SK-N-SH (cell line): ENCODE measurements around the gene SIRT2. TPM values are rescaled to one million over a fixed set of nuclear protein-coding genes. Genes with fewer than 3 reads are reported as not detected.

Source experiments
- CTCF ChIA-PET: fragments of 300-600, 350-600 bp; formaldehyde crosslinking; extraction: SDS; loops from one replicate; lab custom pipeline; 2021; lab: Yijun Ruan, JAX
- POLR2A ChIA-PET: fragments of 350-600 bp; sonication (Branson Sonifier 250); formaldehyde crosslinking; extraction: SDS; loops from one replicate; lab custom pipeline; 2020; ENCODE audit warnings: antibody characterized with exemption, inconsistent platforms; lab: Yijun Ruan, JAX
- DNase-seq: peaks from one replicate; pipeline ENCODE4 v3.0.0; 2012
- H2AFZ ChIP-seq: fragments of 200-600 bp; sonication (generic); 2 replicates; pipeline ENCODE4 v1.8.1; 2016; ENCODE audit warnings: antibody characterized with exemption, mild to moderate bottlenecking, low read depth
- H3F3A ChIP-seq: fragments of 200-600 bp; sonication (generic); replicated peaks from 2 replicates; pipeline ENCODE3; 2016; ENCODE audit warnings: antibody characterized with exemption, mild to moderate bottlenecking; ENCODE audit not compliant: insufficient read depth
- H3K27ac ChIP-seq, 2 experiments: fragments of 200-500 bp in 1 of 2; fragments of 200-600 bp in 1 of 2; sonication (Bioruptor generic) in 1 of 2; sonication (generic), shearing (Covaris generic) in 1 of 2; 2 replicates each; pipeline versions ENCODE4 v1.5.1 to v1.6.1; 2014 to 2016; ENCODE audit warnings: low read depth in 2 of 2, inconsistent platforms in 1 of 2, low read length in 1 of 2, mild to moderate bottlenecking in 1 of 2, mixed read lengths in 1 of 2
- H3K27me3 ChIP-seq: fragments of 200-600 bp; sonication (generic), shearing (Covaris generic); 2 replicates; pipeline ENCODE4 v1.6.1; 2016; ENCODE audit warnings: mixed run types; ENCODE audit not compliant: insufficient read depth
- H3K36me3 ChIP-seq, 2 experiments: fragments of 200-500 bp in 1 of 2; fragments of 200-600 bp in 1 of 2; sonication (Bioruptor generic) in 1 of 2; sonication (generic) in 1 of 2; replicated peaks in 1 of 2; 2 replicates each; pipeline versions ENCODE3 to v1.5.1; 2014 to 2016; ENCODE audit warnings: low read length in 1 of 2, mild to moderate bottlenecking in 1 of 2; ENCODE audit not compliant: insufficient read depth in 2 of 2, control insufficient read depth in 1 of 2
- H3K4me1 ChIP-seq, 2 experiments: fragments of 200-500 bp in 1 of 2; fragments of 200-600 bp in 1 of 2; sonication (Bioruptor generic) in 1 of 2; sonication (generic), shearing (Covaris generic) in 1 of 2; 2 replicates each; pipeline versions ENCODE4 v1.5.1 to v1.6.1; 2014 to 2016; ENCODE audit warnings: low read depth in 1 of 2, low read length in 1 of 2, mixed run types in 1 of 2; ENCODE audit not compliant: insufficient read depth in 2 of 2, control insufficient read depth in 1 of 2
- H3K4me2 ChIP-seq: fragments of 200-600 bp; sonication (generic), shearing (Covaris generic); 2 replicates; pipeline ENCODE4 v1.6.1; 2017; ENCODE audit warnings: mixed run types
- H3K4me3 ChIP-seq, 2 experiments: fragments of 200-500 bp in 1 of 2; fragments of 200-600 bp in 1 of 2; sonication (Bioruptor generic) in 1 of 2; sonication (generic), shearing (Covaris generic) in 1 of 2; 2 replicates each; pipeline versions ENCODE4 v1.5.1 to v1.8.1; 2014 to 2016; ENCODE audit warnings: low read depth in 2 of 2, inconsistent platforms in 1 of 2, low read length in 1 of 2, mild to moderate bottlenecking in 1 of 2, mixed read lengths in 1 of 2, moderate library complexity in 1 of 2
- H3K79me2 ChIP-seq: fragments of 200-600 bp; sonication (generic); 2 replicates; pipeline ENCODE4 v1.8.1; 2017; ENCODE audit warnings: mild to moderate bottlenecking; ENCODE audit not compliant: insufficient read depth
- H3K9ac ChIP-seq: fragments of 200-600 bp; sonication (generic); 2 replicates; pipeline ENCODE4 v1.6.1; 2017; ENCODE audit warnings: mixed run types
- H3K9me2 ChIP-seq: fragments of 200-600 bp; sonication (generic); 2 replicates; pipeline ENCODE4 v1.6.1; 2017; ENCODE audit warnings: mixed run types
- H3K9me3 ChIP-seq: fragments of 200-600 bp; sonication (generic); 2 replicates; pipeline ENCODE4 v1.6.1; 2017; ENCODE audit warnings: mixed run types, mild to moderate bottlenecking, moderate library complexity
- H4K20me1 ChIP-seq: fragments of 200-600 bp; sonication (generic); 2 replicates; pipeline ENCODE4 v1.6.1; 2017; ENCODE audit warnings: mild to moderate bottlenecking, mixed run types; ENCODE audit not compliant: insufficient read depth
- CHD2 ChIP-seq: fragments of 150-350 bp; IDR thresholded peaks from 2 replicates; pipeline ENCODE4 v1.6.1; 2018; ENCODE audit warnings: low read length; ENCODE audit not compliant: partially characterized antibody
- ELF1 ChIP-seq: IDR thresholded peaks from 2 replicates; pipeline ENCODE4 v1.4.0; 2012
- EP300 ChIP-seq, 2 experiments: IDR thresholded peaks; 2 replicates each; pipeline versions ENCODE4 v1.4.0 to v1.6.1; 2012; ENCODE audit warnings: borderline replicate concordance in 1 of 2, low read depth in 1 of 2, low read length in 1 of 2
- EZH2phosphoT487 ChIP-seq: fragments of 200-600 bp; sonication (generic); IDR thresholded peaks from 2 replicates; pipeline ENCODE4 v1.6.1; 2017; ENCODE audit warnings: low read depth, mixed run types, mild to moderate bottlenecking, antibody characterized with exemption, moderate library complexity, borderline replicate concordance
- FOSL2 ChIP-seq: IDR thresholded peaks from 2 replicates; pipeline ENCODE4 v1.4.0; 2012; ENCODE audit warnings: low read depth, mild to moderate bottlenecking, moderate library complexity, borderline replicate concordance
- FOXJ3 ChIP-seq: sonication (generic); formaldehyde crosslinking; IDR thresholded peaks from 2 replicates; pipeline ENCODE4 v1.5.1; 2020; ENCODE audit warnings: mild to moderate bottlenecking, missing genetic modification reagents
- GABPA ChIP-seq: IDR thresholded peaks from 2 replicates; pipeline ENCODE4 v1.4.0; 2012; ENCODE audit warnings: low read depth, mild to moderate bottlenecking
- GATA2 ChIP-seq: sonication (generic); formaldehyde crosslinking; IDR thresholded peaks from 2 replicates; pipeline ENCODE4 v1.5.0; 2020; ENCODE audit warnings: mild to moderate bottlenecking, missing genetic modification reagents
- JUND ChIP-seq: IDR thresholded peaks from 2 replicates; pipeline ENCODE4 v1.4.0; 2012
- MEF2A ChIP-seq: IDR thresholded peaks from 2 replicates; pipeline ENCODE4 v1.4.0; 2012; ENCODE audit warnings: low read depth, borderline replicate concordance
- MXI1 ChIP-seq: IDR thresholded peaks from 2 replicates; pipeline ENCODE4 v1.6.1; 2012; ENCODE audit warnings: mild to moderate bottlenecking, low read depth, low read length, improper control_type of control experiment
- RAD21 ChIP-seq: IDR thresholded peaks from 2 replicates; pipeline ENCODE4 v1.6.1; 2012; ENCODE audit warnings: mild to moderate bottlenecking, low read length
- RFX5 ChIP-seq: IDR thresholded peaks from 2 replicates; pipeline ENCODE4 v1.6.1; 2012; ENCODE audit warnings: mild to moderate bottlenecking, improper control_type of control experiment, low read length
- TCF12 ChIP-seq: IDR thresholded peaks from 2 replicates; pipeline ENCODE4 v1.4.0; 2012
- YY1 ChIP-seq: IDR thresholded peaks from 2 replicates; pipeline ENCODE4 v1.4.0; 2012; ENCODE audit warnings: low read depth, mild to moderate bottlenecking
- WGBS: methylation state at CpG from one replicate; pipeline ENCODE4 v1.1.6; 2017; ENCODE audit warnings: low lambda C conversion rate; 5-methylcytosine and 5-hydroxymethylcytosine counted together
- polyA plus RNA-seq, 3 experiments: library from polyadenylated mRNA; depleted of rRNA; stranded (reverse); fragments of >200 nt; gene quantifications; 2 replicates each; pipeline ENCODE4 v1.2.3, GENCODE V29; 2012
- TF ChIP-seq, protein P1 (sequence below): fragments of 200-600 bp; sonication (generic); IDR thresholded peaks from 2 replicates; pipeline ENCODE4 v1.6.1; 2017; ENCODE audit warnings: antibody characterized with exemption, mild to moderate bottlenecking, moderate library complexity
- TF ChIP-seq, protein P2 (sequence below): IDR thresholded peaks from 2 replicates; pipeline ENCODE4 v1.6.1; 2012; ENCODE audit warnings: mild to moderate bottlenecking, low read depth, low read length, moderate library complexity

The SIRT2 gene
- polyA plus RNA-seq, 1 of the 3 experiments (the other 2 are of a cell fraction): 39.3 TPM

DNA sequence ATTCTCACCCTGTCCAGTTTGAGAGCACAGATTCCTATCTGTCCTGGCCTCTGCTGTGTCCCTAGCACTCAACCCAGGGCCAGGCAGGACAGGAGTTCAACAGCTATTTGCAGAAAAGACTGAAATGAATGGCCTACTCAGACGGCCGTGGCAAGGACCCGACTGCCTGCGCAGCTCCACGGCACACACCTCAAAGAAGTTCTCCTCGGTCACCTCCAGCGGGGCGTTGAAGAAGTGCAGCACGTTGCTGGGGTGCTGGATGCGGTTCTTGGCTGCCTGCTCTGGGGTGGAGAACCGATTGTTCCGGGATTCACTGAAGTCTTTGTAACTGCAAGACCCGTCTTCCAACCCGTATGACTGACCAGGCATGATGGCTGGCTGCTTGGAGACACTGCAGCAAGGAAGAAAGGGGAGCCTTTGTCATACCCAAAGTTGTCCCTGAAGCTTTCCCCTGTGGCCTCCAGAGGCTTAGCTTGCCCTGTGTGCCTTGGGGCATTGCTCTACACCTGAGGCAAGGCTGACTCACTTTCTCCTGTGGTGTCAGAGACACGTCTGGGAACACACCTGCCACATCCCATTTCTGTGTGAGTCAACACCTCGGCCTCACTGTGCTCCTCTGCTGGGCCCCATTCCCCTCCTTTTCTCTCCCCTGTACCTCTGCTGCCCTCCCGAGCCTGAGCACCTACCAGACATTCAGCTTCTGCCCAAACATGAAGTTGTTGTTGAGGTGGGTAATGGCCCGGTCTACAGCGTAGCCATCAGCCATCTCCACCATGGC is 61.0 kb downstream of the SIRT2 start:
- 74% methylated on average over 13 of the region's 19 CpGs for WGBS

DNA sequence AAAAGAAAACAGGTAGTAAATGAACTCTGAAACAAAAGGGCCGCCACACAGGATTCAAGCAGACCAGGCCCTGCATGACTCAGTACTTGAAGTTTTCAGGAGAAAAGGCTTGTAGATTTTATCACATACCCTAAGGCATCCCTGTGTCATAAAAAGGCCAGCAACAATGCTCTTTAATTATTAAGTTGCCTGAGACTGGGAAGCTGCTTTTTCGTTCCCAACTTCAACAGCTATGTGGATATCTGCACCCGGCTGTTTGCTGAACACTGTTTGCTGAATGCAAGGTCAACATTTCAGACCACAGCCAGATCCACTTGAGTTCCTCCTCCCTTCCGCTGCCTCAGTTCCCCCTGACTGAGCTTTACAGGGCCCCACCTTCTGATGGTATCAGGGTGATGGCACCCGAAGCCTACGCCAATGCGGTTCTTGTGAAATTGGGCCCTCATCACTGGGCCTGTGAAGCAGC is 61.7 kb downstream of the SIRT2 start:
- H4K20me1 ChIP-seq: peaks cover 47% of the 10 kb centered on the region

More for the DNA sequence above, 61.0 kb downstream of the SIRT2 start:
- H2AFZ ChIP-seq: no peak overlapping the region
- H3K9me3 ChIP-seq: no peaks in the 10 kb centered on the region
- peaks cover 30 to 61% of the 10 kb centered on the region in 2 experiments; a peak in 3 of 4 replicates for H3K4me1 ChIP-seq
- H3K79me2 ChIP-seq: peaks cover 45% of the 10 kb centered on the region
- H4K20me1 ChIP-seq: peaks cover 54% of the 10 kb centered on the region
- H3K36me3 ChIP-seq: peaks cover 54 to 66% of the 10 kb centered on the region in 2 experiments
- peaks cover 79% of the 10 kb centered on the region for H3F3A ChIP-seq
- ChIA-PET CTCF (interaction anchor here (1.2 to 1.9 kb wide), 3 partner anchors 9 to 49 kb away, joined by 3 to 4 read pairs (median 3); no protein-coding TSS in a partner anchor), POLR2A (interaction anchor here (1.0 to 2.4 kb wide), 3 partner anchors 10 to 63 kb away, joined by 3 to 9 read pairs (median 4); no protein-coding TSS in a partner anchor)
- H3K27me3 ChIP-seq: no peaks in the 10 kb centered on the region
- peak overlapping the region; percentile 16; the same call in 1 of the 2 replicates for H3K9ac ChIP-seq
- no peak for DNase-seq
- H3K9me2 ChIP-seq: no peaks in the 10 kb centered on the region
- peak overlapping the region; percentile 68 to 82 for H3K27ac ChIP-seq
- H3K4me3 ChIP-seq: no peak overlapping the region
- peak overlapping the region; percentile 53; the same call in 1 of the 2 replicates for H3K4me2 ChIP-seq
- TF ChIP-seq EZH2phosphoT487 (no peak), MXI1 (no peak), RFX5 (no peak), CHD2 (no peak), GATA2 (CRISPR knock-in tag) (no peak), ELF1 (no peak), FOSL2 (no peak), RAD21 (no peak)

More for the DNA sequence above, 61.7 kb downstream of the SIRT2 start:
- no peak overlapping the region for H2AFZ ChIP-seq
- peaks cover 30 to 61% of the 10 kb centered on the region in 2 experiments; a peak in 3 of 4 replicates for H3K4me1 ChIP-seq
- peaks cover 78% of the 10 kb centered on the region for H3F3A ChIP-seq
- H3K9ac ChIP-seq: peak overlapping the region; percentile 16; the same call in 1 of the 2 replicates
- ChIA-PET CTCF (interaction anchor here (1.2 kb wide), 2 partner anchors 10 to 13 kb away, joined by 3 read pairs; no protein-coding TSS in a partner anchor), POLR2A (interaction anchor here (1.0 to 2.4 kb wide), 3 partner anchors 11 to 62 kb away, joined by 3 to 9 read pairs (median 4); no protein-coding TSS in a partner anchor)
- H3K27ac ChIP-seq: peak overlapping the region; percentile 68 to 82
- H3K27me3 ChIP-seq: no peaks in the 10 kb centered on the region
- no peak overlapping the region for H3K4me3 ChIP-seq
- H3K9me2 ChIP-seq: no peaks in the 10 kb centered on the region
- H3K36me3 ChIP-seq: peaks cover 49 to 59% of the 10 kb centered on the region in 2 experiments
- peak; percentile 53; the same call in 1 of the 2 replicates for TF ChIP-seq YY1
- TF ChIP-seq, protein P1, sequence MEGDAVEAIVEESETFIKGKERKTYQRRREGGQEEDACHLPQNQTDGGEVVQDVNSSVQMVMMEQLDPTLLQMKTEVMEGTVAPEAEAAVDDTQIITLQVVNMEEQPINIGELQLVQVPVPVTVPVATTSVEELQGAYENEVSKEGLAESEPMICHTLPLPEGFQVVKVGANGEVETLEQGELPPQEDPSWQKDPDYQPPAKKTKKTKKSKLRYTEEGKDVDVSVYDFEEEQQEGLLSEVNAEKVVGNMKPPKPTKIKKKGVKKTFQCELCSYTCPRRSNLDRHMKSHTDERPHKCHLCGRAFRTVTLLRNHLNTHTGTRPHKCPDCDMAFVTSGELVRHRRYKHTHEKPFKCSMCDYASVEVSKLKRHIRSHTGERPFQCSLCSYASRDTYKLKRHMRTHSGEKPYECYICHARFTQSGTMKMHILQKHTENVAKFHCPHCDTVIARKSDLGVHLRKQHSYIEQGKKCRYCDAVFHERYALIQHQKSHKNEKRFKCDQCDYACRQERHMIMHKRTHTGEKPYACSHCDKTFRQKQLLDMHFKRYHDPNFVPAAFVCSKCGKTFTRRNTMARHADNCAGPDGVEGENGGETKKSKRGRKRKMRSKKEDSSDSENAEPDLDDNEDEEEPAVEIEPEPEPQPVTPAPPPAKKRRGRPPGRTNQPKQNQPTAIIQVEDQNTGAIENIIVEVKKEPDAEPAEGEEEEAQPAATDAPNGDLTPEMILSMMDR: no peak
- peak; percentile 17; the same call in 1 of the 2 replicates for TF ChIP-seq JUND
- TF ChIP-seq GABPA: no peak
- peak; percentile 14; the same call in 1 of the 2 replicates for TF ChIP-seq MEF2A
- TF ChIP-seq FOSL2: peak; percentile 57
- peak; percentile 35; the same call in 1 of the 2 replicates for TF ChIP-seq TCF12
- no peak for TF ChIP-seq FOXJ3 (CRISPR knock-in tag)
- TF ChIP-seq, protein P2, sequence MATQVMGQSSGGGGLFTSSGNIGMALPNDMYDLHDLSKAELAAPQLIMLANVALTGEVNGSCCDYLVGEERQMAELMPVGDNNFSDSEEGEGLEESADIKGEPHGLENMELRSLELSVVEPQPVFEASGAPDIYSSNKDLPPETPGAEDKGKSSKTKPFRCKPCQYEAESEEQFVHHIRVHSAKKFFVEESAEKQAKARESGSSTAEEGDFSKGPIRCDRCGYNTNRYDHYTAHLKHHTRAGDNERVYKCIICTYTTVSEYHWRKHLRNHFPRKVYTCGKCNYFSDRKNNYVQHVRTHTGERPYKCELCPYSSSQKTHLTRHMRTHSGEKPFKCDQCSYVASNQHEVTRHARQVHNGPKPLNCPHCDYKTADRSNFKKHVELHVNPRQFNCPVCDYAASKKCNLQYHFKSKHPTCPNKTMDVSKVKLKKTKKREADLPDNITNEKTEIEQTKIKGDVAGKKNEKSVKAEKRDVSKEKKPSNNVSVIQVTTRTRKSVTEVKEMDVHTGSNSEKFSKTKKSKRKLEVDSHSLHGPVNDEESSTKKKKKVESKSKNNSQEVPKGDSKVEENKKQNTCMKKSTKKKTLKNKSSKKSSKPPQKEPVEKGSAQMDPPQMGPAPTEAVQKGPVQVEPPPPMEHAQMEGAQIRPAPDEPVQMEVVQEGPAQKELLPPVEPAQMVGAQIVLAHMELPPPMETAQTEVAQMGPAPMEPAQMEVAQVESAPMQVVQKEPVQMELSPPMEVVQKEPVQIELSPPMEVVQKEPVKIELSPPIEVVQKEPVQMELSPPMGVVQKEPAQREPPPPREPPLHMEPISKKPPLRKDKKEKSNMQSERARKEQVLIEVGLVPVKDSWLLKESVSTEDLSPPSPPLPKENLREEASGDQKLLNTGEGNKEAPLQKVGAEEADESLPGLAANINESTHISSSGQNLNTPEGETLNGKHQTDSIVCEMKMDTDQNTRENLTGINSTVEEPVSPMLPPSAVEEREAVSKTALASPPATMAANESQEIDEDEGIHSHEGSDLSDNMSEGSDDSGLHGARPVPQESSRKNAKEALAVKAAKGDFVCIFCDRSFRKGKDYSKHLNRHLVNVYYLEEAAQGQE: no peak
- TF ChIP-seq EP300 (IDR thresholded peaks at IDR 0.05; ENCODE audit: borderline replicate concordance in 1 of 2, low read depth in 1 of 2, low read length in 1 of 2): 0 out of 4 replicates have a peak, but pooled peaks of 1 of the 2 experiments have one; percentile 7
- no peak for TF ChIP-seq EZH2phosphoT487
- H3K79me2 ChIP-seq: peaks cover 38% of the 10 kb centered on the region
- H3K9me3 ChIP-seq: no peaks in the 10 kb centered on the region
- 60% methylated on average over 7 of the region's 7 CpGs for WGBS
- DNase-seq: no peak
- H3K4me2 ChIP-seq: peak overlapping the region; percentile 53; the same call in 1 of the 2 replicates
